Kidney (tissue), 14 donors: Measurements from ENCODE around the gene PTGIS. TPM values are rescaled to one million over a fixed set of nuclear protein-coding genes. Genes with fewer than 3 reads are reported as not detected.
A peak's percentile ranks its signal among the peaks of the same experiment; 100 is the strongest.

Source experiments
- DNase-seq, 5 donors: peaks; one replicate each; pipeline ENCODE4 v3.0.0-alpha.2; 2013 to 2020
- FAIRE-seq: peaks from 2 replicates; lab custom pipeline; 2012; peaks lifted over from hg19 to GRCh38; lab: Jason Lieb, UNC
- H3K27ac ChIP-seq, 2 donors: one replicate each; pipeline ENCODE4 v1.7.0; 2013; ENCODE audit warnings: low read depth in 2 of 2, low read length in 2 of 2, inconsistent platforms in 1 of 2
- H3K27me3 ChIP-seq: one replicate; pipeline ENCODE4 v1.7.1; 2013; ENCODE audit warnings: low read length, inconsistent platforms; ENCODE audit not compliant: control insufficient read depth, insufficient read depth
- H3K36me3 ChIP-seq, 3 donors: one replicate each; pipeline versions ENCODE4 v1.7.0 to v1.7.1; 2013; ENCODE audit warnings: low read length in 3 of 3, control low read depth in 1 of 3, inconsistent platforms in 1 of 3; ENCODE audit not compliant: insufficient read depth in 3 of 3, control insufficient read depth in 2 of 3
- H3K4me1 ChIP-seq, 3 donors: one replicate each; pipeline versions ENCODE4 v1.7.0 to v1.7.1; 2013; ENCODE audit warnings: low read length in 3 of 3, inconsistent platforms in 1 of 3, low read depth in 1 of 3; ENCODE audit not compliant: control insufficient read depth in 2 of 3, insufficient read depth in 2 of 3
- H3K4me3 ChIP-seq, 3 donors: one replicate each; pipeline versions ENCODE4 v1.7.0 to v1.8.1; 2013; ENCODE audit warnings: low read length in 3 of 3, control low read depth in 1 of 3, inconsistent platforms in 1 of 3
- H3K9ac ChIP-seq, 3 donors: one replicate each; pipeline versions ENCODE4 v1.7.0 to v1.7.1; 2013; ENCODE audit warnings: low read length in 3 of 3, control low read depth in 1 of 3, inconsistent platforms in 1 of 3
- H3K9me3 ChIP-seq, 3 donors: one replicate each; pipeline versions ENCODE4 v1.7.0 to v1.7.1; 2013; ENCODE audit warnings: low read length in 3 of 3, control low read depth in 1 of 3, inconsistent platforms in 1 of 3; ENCODE audit not compliant: control insufficient read depth in 2 of 3, insufficient read depth in 1 of 3
- CTCF ChIP-seq: IDR thresholded peaks from 3 replicates; pipeline ENCODE4 v1.5.1; 2012; ENCODE audit warnings: mild to moderate bottlenecking, moderate library complexity, borderline replicate concordance; ENCODE audit not compliant: insufficient read depth; ENCODE audit errors: extremely low read depth
- intact Hi-C: fragments of 100-400 bp; cut with DNase I; formaldehyde crosslinking; loops from one replicate; pipeline ENCODE4 v1.11.1; 2022
- polyA plus RNA-seq: library from polyadenylated mRNA; stranded (reverse); fragments of 350-450 nt; fragmentation: Illumina TruSeq; extraction: RNeasy Lipid Tissue Mini Kit (QIAGEN cat#74804); gene quantifications from one replicate; pipeline ENCODE4 v1.2.3, GENCODE V29; 2014; ENCODE audit warnings: low read depth, low replicate concordance; ENCODE audit not compliant: insufficient read depth
- total RNA-seq: library from RNA; stranded (reverse); fragmentation: NEBNext Ultra II Directional; extraction: Animal tissue kit (Norgen Biotek cat#: 25700); gene quantifications from one replicate; pipeline ENCODE4 v1.2.1, GENCODE V29; 2021
- donor health status: control.
- donor health status: control.
- donor health status: control.
- donor health status: control.
- donor health status: control.
- donor health status: DM: yes; HTN: yes; CAD: no.
- donor health status: Normal renal cell carcinoma (clear cell type).

Gene PTGIS
- total and polyA plus RNA-seq, 2 donors from 2014 or later: 3.1 to 24.1 TPM

DNA sequence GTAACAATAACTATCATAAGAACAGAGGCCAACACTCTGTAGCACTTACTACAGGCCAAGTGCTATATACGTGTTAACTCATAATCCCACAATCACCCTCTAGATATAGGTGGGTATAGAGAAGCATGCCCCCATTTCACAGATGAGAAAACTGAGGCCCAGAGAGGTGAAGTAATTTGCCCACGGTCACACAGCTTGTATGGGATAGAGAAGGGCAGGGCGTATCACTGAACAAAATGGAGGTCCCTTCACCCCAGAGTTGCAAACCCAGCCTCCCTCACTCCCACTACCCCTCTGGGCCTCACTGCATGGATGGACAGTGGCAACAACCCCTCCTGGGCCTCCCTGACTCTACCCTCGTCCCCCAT lies 31.8 kb upstream of the PTGIS start:
- Histone ChIP-seq H3K4me3 (no peak overlapping the region), H3K9ac (no peak overlapping the region), H3K27ac (no peak overlapping the region), H3K27me3 (no peaks in the 10 kb centered on the region), H3K9me3 (no peaks in the 10 kb centered on the region), H3K4me1 (peaks cover 0 to under 1% (median 0%) of the 10 kb centered on the region in 3 donors), H3K36me3 (no peaks in the 10 kb centered on the region)
- no peak for TF ChIP-seq CTCF
- no peak for FAIRE-seq
- DNase-seq: no peak
- intact Hi-C loops: no loop called here

DNA sequence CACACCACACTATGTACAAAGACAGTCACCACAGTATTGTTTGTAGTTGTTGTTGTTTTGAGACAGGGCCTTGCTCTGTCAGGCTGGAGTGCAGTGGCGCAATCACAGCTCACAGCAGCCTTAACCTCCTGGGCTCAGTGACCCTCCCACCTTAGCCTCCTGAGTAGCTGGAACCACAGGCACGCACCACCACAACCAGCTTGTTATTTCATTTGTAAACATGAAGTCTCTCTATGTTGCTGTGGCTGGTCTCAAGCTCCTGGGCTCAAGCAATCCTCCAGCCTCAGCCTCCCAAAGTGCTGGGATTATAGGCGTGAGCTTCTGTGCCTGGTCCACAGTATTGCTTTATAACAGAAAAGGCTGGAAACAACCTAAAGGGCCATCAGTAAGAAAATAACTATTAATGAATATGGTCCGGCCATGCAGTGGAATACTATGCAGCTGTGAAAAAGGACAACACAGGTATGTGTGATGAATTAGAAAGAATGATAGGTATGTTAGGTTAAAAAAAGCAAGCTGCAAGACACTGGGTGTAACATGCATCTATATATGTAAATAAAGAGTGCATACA lies 30.0 kb upstream of the PTGIS start:
- intact Hi-C loops: no loop called here
- H3K9ac ChIP-seq: no peak overlapping the region
- no peak for TF ChIP-seq CTCF
- H3K4me1 ChIP-seq: peaks cover 0 to 4% (median 0%) of the 10 kb centered on the region in 3 donors
- DNase-seq (peak in 1 of 5 donors; percentile 14), FAIRE-seq (no peak)
- H3K4me3 ChIP-seq: no peak overlapping the region
- H3K27ac ChIP-seq: no peak overlapping the region
- H3K9me3 ChIP-seq: no peaks in the 10 kb centered on the region
- no peaks in the 10 kb centered on the region for H3K27me3 ChIP-seq
- H3K36me3 ChIP-seq: no peaks in the 10 kb centered on the region

- H3K4me1 ChIP-seq: peaks cover 0 to 4% (median 0%) of the 10 kb centered on the region in 3 donors
- no peak for DNase-seq
- H3K27me3 ChIP-seq: no peaks in the 10 kb centered on the region
- H3K27ac ChIP-seq: no peak overlapping the region
- intact Hi-C loops: no loop called here
- no peak overlapping the region for H3K4me3 ChIP-seq
- no peak for TF ChIP-seq CTCF
- H3K9ac ChIP-seq: no peak overlapping the region
- FAIRE-seq: no peak
- no peaks in the 10 kb centered on the region for H3K9me3 ChIP-seq
- no peaks in the 10 kb centered on the region for H3K36me3 ChIP-seq
These were observed 28.0 kb upstream of the PTGIS start for GRCh38 chr20:49595811-49596561.
